HepG2 (cell line): ENCODE measurements around the gene SERTAD3. TPM values are rescaled to one million over a fixed set of nuclear protein-coding genes. Genes with fewer than 3 reads are reported as not detected.

Experiments
- ATAC-seq: fragments of 200-7000 bp; cut with Tn5 transposase; 3 replicates; pipeline ENCODE4 v1.9.1; 2020; ENCODE audit warnings: mild to moderate bottlenecking, moderate library complexity
- BruUV-seq: library from RNA; stranded (reverse); fragments of 400-500 nt; replicated peaks from 2 replicates; lab custom pipeline; 2021; lab: Mats Ljungman, UMichigan
- CTCF ChIA-PET: fragments of 300-600 bp; formaldehyde crosslinking; extraction: SDS; loops from one replicate; lab custom pipeline; 2021; ENCODE audit warnings: low total read pairs, inconsistent platforms, low intra/inter-chr PET ratio; lab: Yijun Ruan, JAX
- POLR2A ChIA-PET: fragments of 350-600 bp; sonication (Branson Sonifier 250); formaldehyde crosslinking; loops from one replicate; lab custom pipeline; 2020; ENCODE audit warnings: antibody characterized with exemption, inconsistent platforms; lab: Yijun Ruan, JAX
- DNase-seq: peaks from one replicate; pipeline ENCODE4 v3.0.0-alpha.2; 2015; ENCODE audit warnings: low spot score
- FAIRE-seq: peaks from 3 replicates; lab custom pipeline; 2011; peaks lifted over from hg19 to GRCh38; lab: Jason Lieb, UNC
- H2AFZ ChIP-seq: one replicate; pipeline ENCODE4 v1.6.1; 2011; ENCODE audit warnings: low read length, inconsistent platforms
- H3K27ac ChIP-seq: fragments of 300-600 bp; 3 replicates; pipeline ENCODE4 v1.8.0; 2011; ENCODE audit warnings: mixed run types, mild to moderate bottlenecking, mixed read lengths, low read length, inconsistent platforms; ENCODE audit not compliant: insufficient read depth; ENCODE audit errors: extremely low read length
- H3K27me3 ChIP-seq, 2 experiments: fragments of 200-600 bp in 1 of 2; 2 replicates in 1 of 2; 3 replicates in 1 of 2; pipeline versions ENCODE4 v1.6.0 to v1.8.0; 2011; ENCODE audit warnings: low read length in 2 of 2, mild to moderate bottlenecking in 2 of 2, moderate library complexity in 2 of 2, inconsistent platforms in 1 of 2; ENCODE audit not compliant: insufficient read depth in 2 of 2, control insufficient read depth in 1 of 2
- H3K36me3 ChIP-seq, 2 experiments: fragments of 200-600 bp in 1 of 2; replicated peaks in 1 of 2; 2 replicates in 1 of 2; 3 replicates in 1 of 2; pipeline versions ENCODE4 v1.5.1 to v1.8.0; 2011; ENCODE audit warnings: low read length in 2 of 2, inconsistent platforms in 1 of 2; ENCODE audit not compliant: insufficient read depth in 2 of 2, control insufficient read depth in 1 of 2
- H3K4me1 ChIP-seq: 2 replicates; pipeline ENCODE4 v1.5.1; 2012; ENCODE audit warnings: low read length, inconsistent platforms; ENCODE audit not compliant: insufficient read depth
- H3K4me2 ChIP-seq: 2 replicates; pipeline ENCODE4 v1.6.0; 2011; ENCODE audit warnings: low read depth, low read length, inconsistent platforms
- H3K4me3 ChIP-seq, 3 experiments: fragments of 200-600 bp in 1 of 3; sonication (generic), shearing (Covaris generic) in 1 of 3; replicated peaks in 1 of 3; 2 replicates each; pipeline ENCODE4 v1.5.1; 2011 to 2016; ENCODE audit warnings: low read length in 3 of 3, inconsistent platforms in 2 of 3, low read depth in 2 of 3, mild to moderate bottlenecking in 2 of 3, control low read depth in 1 of 3, mixed read lengths in 1 of 3; ENCODE audit not compliant: insufficient read depth in 1 of 3
- H3K79me2 ChIP-seq: one replicate; pipeline ENCODE4 v1.6.1; 2011; ENCODE audit warnings: low read length, inconsistent platforms; ENCODE audit not compliant: insufficient read depth
- H3K9ac ChIP-seq: 2 replicates; pipeline ENCODE4 v1.6.0; 2011; ENCODE audit warnings: mild to moderate bottlenecking, low read depth, low read length, inconsistent platforms; ENCODE audit not compliant: insufficient read depth
- H3K9me3 ChIP-seq: 2 replicates; pipeline ENCODE4 v1.5.1; 2012; ENCODE audit warnings: mild to moderate bottlenecking, low read length
- H4K20me1 ChIP-seq: 2 replicates; pipeline ENCODE4 v1.6.0; 2011; ENCODE audit warnings: inconsistent platforms, mild to moderate bottlenecking, low read length, moderate library complexity; ENCODE audit not compliant: insufficient read depth
- NFAT5 ChIP-seq: sonication (generic); formaldehyde crosslinking; IDR thresholded peaks from 2 replicates; pipeline ENCODE4 v1.4.0; 2020; ENCODE audit warnings: missing genetic modification reagents
- NR2F2 ChIP-seq: IDR thresholded peaks from 2 replicates; pipeline ENCODE4 v1.6.1; 2012; ENCODE audit warnings: low read depth, inconsistent platforms, borderline replicate concordance
- RERE ChIP-seq: IDR thresholded peaks from 2 replicates; pipeline ENCODE4 v1.6.1; 2016; ENCODE audit warnings: low read depth, missing genetic modification reagents, missing compliant biosample characterization
- SCMH1 ChIP-seq: sonication (generic); formaldehyde crosslinking; IDR thresholded peaks from 2 replicates; pipeline ENCODE4 v1.9.0; 2021; ENCODE audit warnings: missing genetic modification reagents, mild to moderate bottlenecking, borderline replicate concordance
- SNAPC2 ChIP-seq: sonication (generic); formaldehyde crosslinking; IDR thresholded peaks from 2 replicates; pipeline ENCODE4 v1.8.1; 2022; ENCODE audit warnings: mild to moderate bottlenecking, missing genetic modification reagents
- TERF1 ChIP-seq: sonication (generic); formaldehyde crosslinking; IDR thresholded peaks from 2 replicates; pipeline ENCODE4 v1.8.0; 2022; ENCODE audit warnings: mild to moderate bottlenecking, missing genetic modification reagents, moderate library complexity
- ZMYM3 ChIP-seq: sonication (generic); formaldehyde crosslinking; IDR thresholded peaks from 2 replicates; pipeline ENCODE4 v1.5.1; 2020; ENCODE audit warnings: mild to moderate bottlenecking, missing genetic modification reagents
- ZNF552 ChIP-seq: sonication (generic); formaldehyde crosslinking; IDR thresholded peaks from 2 replicates; pipeline ENCODE4 v1.9.0; 2022; ENCODE audit warnings: missing genetic modification reagents, mild to moderate bottlenecking, borderline replicate concordance
- ZNF564 ChIP-seq: sonication (generic); formaldehyde crosslinking; IDR thresholded peaks from 2 replicates; pipeline ENCODE4 v1.8.1; 2023; ENCODE audit warnings: mild to moderate bottlenecking, missing genetic modification reagents
- ZNF772 ChIP-seq: sonication (generic); formaldehyde crosslinking; IDR thresholded peaks from 2 replicates; pipeline ENCODE4 v1.5.0; 2020; ENCODE audit warnings: mild to moderate bottlenecking, missing genetic modification reagents
- WGBS: methylation state at CpG from one replicate; pipeline ENCODE4 v1.1.6; 2017; ENCODE audit warnings: low lambda C conversion rate; 5-methylcytosine and 5-hydroxymethylcytosine counted together
- in situ Hi-C: cut with HindIII; loops from 2 replicates; pipeline ENCODE4 v1.10.0; 2017; ENCODE audit warnings: low pct_unique_long_range_greater_than_20kb; ENCODE audit not compliant: extremely low pct_ligation_motif_present
- intact Hi-C: fragments of 100-400 bp; cut with micrococcal nuclease; formaldehyde crosslinking; loops from one replicate; pipeline ENCODE4 v1.10.0; 2022; ENCODE audit not compliant: unreplicated experiment
- polyA plus RNA-seq, 8 experiments: library from polyadenylated mRNA; depleted of rRNA in 3 of 8; stranded (reverse) in 7 of 8; unstranded in 1 of 8; fragments of >200 nt; fragmentation: Illumina TruSeq in 4 of 8; extraction: Trizol in 4 of 8; gene quantifications; 2 replicates each; pipeline versions ENCODE4 v1.2.1 to v1.2.3, GENCODE V29; 2011 to 2016; ENCODE audit warnings: low read depth in 4 of 8, missing spikeins in 1 of 8, mixed read lengths in 1 of 8; ENCODE audit not compliant: insufficient read depth in 1 of 8
- total RNA-seq, 5 experiments: library from RNA; depleted of rRNA; stranded (reverse); fragments of >200 nt; fragmentation: Illumina TruSeq; extraction: Trizol; gene quantifications; 2 replicates each; pipeline ENCODE4 v1.2.3, GENCODE V29; 2016; ENCODE audit warnings: low read depth in 1 of 5

SERTAD3 gene
- total and polyA plus RNA-seq, 2 of the 13 experiments (the other 11 are each of a cell fraction or from before 2014, with no cell fraction given), result 9.6 to 16.9 TPM

GRCh38 chr19:40460185-40460584 is 16.1 kb upstream of the SERTAD3 start (continued):
- TF ChIP-seq NFAT5 (CRISPR knock-in tag) (no peak), TERF1 (CRISPR knock-in tag) (no peak), SNAPC2 (CRISPR knock-in tag) (no peak)

- DNase-seq (no peak), ATAC-seq (no peak), FAIRE-seq (no peak)
- no peak overlapping the region for H3K4me2 ChIP-seq
- no peak overlapping the region for H3K4me3 ChIP-seq
- no peak overlapping the region for H3K9ac ChIP-seq
- intact Hi-C loops, result no loop called here
- H3K9me3 ChIP-seq, result no peaks in the 10 kb centered on the region
- no peak overlapping the region for H3K27ac ChIP-seq
- H4K20me1 ChIP-seq, result no peaks in the 10 kb centered on the region
- ChIA-PET CTCF (no interaction called here), POLR2A (no interaction called here)
- no peaks in the 10 kb centered on the region for H3K27me3 ChIP-seq
- BruUV-seq, result no TSS peak
- WGBS, result 100% methylated on average over 3 of the region's 3 CpGs
- 0 out of 5 replicates have a peak, but pooled peaks cover 0 to 2% of the 10 kb centered on the region in 2 experiments for H3K36me3 ChIP-seq
- no peaks in the 10 kb centered on the region for H3K79me2 ChIP-seq
- H2AFZ ChIP-seq, result no peak overlapping the region
- H3K4me1 ChIP-seq, result peaks cover 27% of the 10 kb centered on the region
- in situ Hi-C loops, result no loop called here
- TF ChIP-seq NR2F2, result no peak
- TF ChIP-seq RERE (CRISPR knock-in tag), result no peak
- no peak for TF ChIP-seq ZNF772
- no peak for TF ChIP-seq ZNF564
- TF ChIP-seq ZNF552 (CRISPR knock-in tag), result no peak
- TF ChIP-seq SCMH1 (CRISPR knock-in tag), result no peak
- TF ChIP-seq ZMYM3 (CRISPR knock-in tag), result no peak
Measured at GRCh38 chr19:40458597-40458974, 14.5 kb upstream of the SERTAD3 start.
